Ishikawa (cell line): Measurements from ENCODE around the gene NTSR1.

ENCODE experiments used
- CEBPB ChIP-seq: IDR thresholded peaks from 2 replicates; pipeline ENCODE4 v1.6.1; 2012
- EGR1 ChIP-seq: IDR thresholded peaks from 2 replicates; pipeline ENCODE4 v1.6.1; 2012
- EP300 ChIP-seq: IDR thresholded peaks from 2 replicates; pipeline ENCODE4 v1.6.1; 2012; ENCODE audit warnings: borderline replicate concordance
- FOXM1 ChIP-seq: IDR thresholded peaks from 2 replicates; pipeline ENCODE4 v1.6.1; 2012; ENCODE audit warnings: low read depth, borderline replicate concordance
- RAD21 ChIP-seq: IDR thresholded peaks from 2 replicates; pipeline ENCODE4 v1.6.1; 2012; ENCODE audit warnings: low read depth
- TAF1 ChIP-seq: IDR thresholded peaks from 2 replicates; pipeline ENCODE4 v1.6.1; 2012; ENCODE audit warnings: low read depth, mild to moderate bottlenecking
- USF1 ChIP-seq: IDR thresholded peaks from 2 replicates; pipeline ENCODE4 v1.6.1; 2012
- ZBTB7A ChIP-seq: IDR thresholded peaks from 2 replicates; pipeline ENCODE4 v1.6.1; 2012; ENCODE audit warnings: low read depth

- TF ChIP-seq EP300: no peak
- no peak for TF ChIP-seq TAF1
- no peak for TF ChIP-seq ZBTB7A
- no peak for TF ChIP-seq RAD21
- no peak for TF ChIP-seq CEBPB
- no peak for TF ChIP-seq USF1
- no peak for TF ChIP-seq EGR1
- TF ChIP-seq FOXM1: no peak
Measured at GRCh38 chr20:62702013-62702300, 6.7 kb upstream of the NTSR1 start.
